GM12872 (cell line): ENCODE data around the gene FAM53B.

Source experiments
- CTCF ChIP-seq: IDR thresholded peaks from 3 replicates; pipeline ENCODE4 v1.5.1; 2011; ENCODE audit warnings: low read depth, mild to moderate bottlenecking, low read length, moderate library complexity; ENCODE audit not compliant: insufficient read depth

FAM53B gene

GRCh38 chr10:124688889-124689670 lies 55.1 kb downstream of the FAM53B start:
- no peak for TF ChIP-seq CTCF

- TF ChIP-seq CTCF, result no peak
Measured at GRCh38 chr10:124688386-124688785, 55.8 kb downstream of the FAM53B start.

GRCh38 chr10:124686707-124687376 lies 57.3 kb downstream of the FAM53B start:
- TF ChIP-seq CTCF, result no peak

- no peak for TF ChIP-seq CTCF
Measured at GRCh38 chr10:124685261-124685660, 58.9 kb downstream of the FAM53B start.

GRCh38 chr10:124683814-124684213 lies 60.4 kb downstream of the FAM53B start:
- TF ChIP-seq CTCF, result no peak

- TF ChIP-seq CTCF, result no peak
Measured at GRCh38 chr10:124681626-124682552, 62.3 kb downstream of the FAM53B start.

GRCh38 chr10:124681091-124681490 lies 63.1 kb downstream of the FAM53B start:
- TF ChIP-seq CTCF, result no peak
